Measurements from ENCODE around the gene SNX6. TPM values are rescaled to one million over a fixed set of nuclear protein-coding genes. Genes with fewer than 3 reads are reported as not detected.
"Not testable (repeated sequence)": the region's sequence is repeated elsewhere in the genome, so short reads cannot be mapped to it uniquely, and the experiment has no call there.

The SNX6 gene
- polyA plus RNA-seq, 3 donors, result 101 to 139 (median 119) TPM

DNA sequence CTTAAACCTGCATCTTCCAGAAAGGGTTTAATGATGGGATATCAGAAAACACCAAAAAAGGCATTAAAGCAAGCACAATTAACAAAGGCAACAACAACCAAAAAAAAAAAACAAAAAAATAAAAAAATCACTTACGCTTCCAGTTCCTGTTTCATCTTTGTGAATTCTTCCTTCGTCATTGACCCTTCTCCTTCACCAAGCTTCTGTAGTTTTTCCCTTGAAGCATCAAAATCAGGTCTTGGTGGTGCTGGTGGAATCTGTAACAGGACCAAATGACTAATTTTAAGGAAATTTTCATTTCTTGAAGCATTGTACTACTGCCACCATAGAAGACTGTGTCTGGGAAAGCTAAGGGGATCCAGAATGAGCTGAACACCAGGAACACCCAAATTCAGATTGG is 24.5 kb downstream of the SNX6 start:
- DNase-seq (ENCODE audit: extremely low read depth in 1 of 11, low read depth in 9 of 11, low spot score in 4 of 11), result no peak

DNA sequence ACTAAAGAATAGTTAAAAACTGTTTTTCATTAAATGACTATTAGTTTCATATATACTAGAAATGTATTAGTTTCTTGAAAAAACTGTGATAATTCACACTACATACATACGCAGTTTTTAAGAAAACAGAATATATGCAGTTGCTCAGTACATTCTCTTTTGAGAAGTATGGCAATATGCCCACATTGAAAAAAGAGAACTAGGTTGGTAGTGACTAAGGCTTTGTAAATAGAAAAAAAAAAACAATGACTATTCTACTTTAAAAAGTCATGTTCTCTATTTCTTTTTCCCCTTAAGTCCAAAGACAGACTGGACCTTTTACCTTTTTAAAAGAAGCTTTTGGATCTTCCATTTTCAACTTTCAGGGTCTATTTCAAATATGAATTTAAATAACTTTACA is 25.0 kb downstream of the SNX6 start:
- DNase-seq (ENCODE audit: extremely low read depth in 1 of 11, low read depth in 9 of 11, low spot score in 4 of 11), result no peak

GRCh38 chr14:34596891-34597290 is 33.1 kb downstream of the SNX6 start:
- no peak for DNase-seq (ENCODE audit: extremely low read depth in 1 of 11, low read depth in 9 of 11, low spot score in 4 of 11)

GRCh38 chr14:34593740-34594375 is 36.1 kb downstream of the SNX6 start:
- DNase-seq (ENCODE audit: extremely low read depth in 1 of 11, low read depth in 9 of 11, low spot score in 4 of 11), result no peak

GRCh38 chr14:34592623-34593022 is 37.3 kb downstream of the SNX6 start:
- DNase-seq (ENCODE audit: extremely low read depth in 1 of 11, low read depth in 9 of 11, low spot score in 4 of 11), result no peak

DNA sequence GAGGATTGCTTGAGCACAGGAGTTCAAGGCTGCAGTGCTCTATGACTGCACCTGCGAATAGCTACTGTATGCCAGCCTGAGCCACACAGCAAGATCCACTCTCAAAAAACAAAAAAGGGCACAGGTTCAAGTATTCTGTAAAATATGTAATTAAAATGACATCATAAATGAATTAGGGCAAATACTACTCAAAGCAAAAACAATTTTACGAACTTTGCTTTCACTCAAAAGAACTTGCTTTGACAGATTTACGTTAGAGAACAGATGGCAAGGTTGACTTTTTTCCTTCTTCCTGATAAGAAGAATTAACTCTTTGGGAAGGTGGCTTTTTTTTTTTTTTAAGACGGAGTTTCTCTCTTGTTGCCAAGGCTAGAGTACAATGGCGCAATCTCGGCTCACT is 46.4 kb downstream of the SNX6 start:
- no peak for DNase-seq (ENCODE audit: extremely low read depth in 1 of 11, low read depth in 9 of 11, low spot score in 4 of 11)

DNA sequence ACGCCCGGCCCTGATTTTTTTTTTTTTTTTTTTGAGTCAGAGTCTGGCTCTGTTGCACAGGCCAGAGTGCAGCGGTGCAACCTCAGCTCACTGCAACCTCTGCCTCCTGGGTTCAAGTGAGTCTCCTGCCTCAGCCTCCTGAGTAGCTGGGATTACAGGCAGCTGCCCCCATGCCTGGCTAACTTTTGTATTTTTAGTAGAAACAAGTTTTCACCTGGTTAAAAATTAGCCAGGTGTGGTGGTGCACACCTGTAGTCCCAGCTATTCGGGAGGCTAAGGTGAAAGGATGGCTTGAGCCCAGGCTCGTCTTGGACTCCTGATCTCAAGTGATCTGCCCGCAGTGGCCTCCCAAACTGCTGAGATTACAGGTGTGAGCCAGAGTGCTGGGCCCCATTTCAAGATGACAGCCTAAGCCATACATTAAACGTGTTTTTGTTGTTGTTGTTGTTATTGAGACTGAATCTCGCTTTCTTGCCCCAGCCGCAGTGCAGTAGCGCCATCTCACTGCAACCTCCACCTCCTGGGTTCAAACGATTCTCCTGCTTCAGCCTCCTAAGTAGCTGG is 47.7 kb downstream of the SNX6 start:
- no peak for DNase-seq (ENCODE audit: extremely low read depth in 1 of 11, low read depth in 9 of 11, low spot score in 4 of 11)

GRCh38 chr14:34580381-34580780 is 49.6 kb downstream of the SNX6 start:
- DNase-seq (ENCODE audit: extremely low read depth in 1 of 11, low read depth in 9 of 11, low spot score in 4 of 11), result no peak

- DNase-seq (ENCODE audit: extremely low read depth in 1 of 11, low read depth in 9 of 11, low spot score in 4 of 11), result no peak
These were observed 58.2 kb downstream of the SNX6 start for GRCh38 chr14:34571771-34572170.

DNA sequence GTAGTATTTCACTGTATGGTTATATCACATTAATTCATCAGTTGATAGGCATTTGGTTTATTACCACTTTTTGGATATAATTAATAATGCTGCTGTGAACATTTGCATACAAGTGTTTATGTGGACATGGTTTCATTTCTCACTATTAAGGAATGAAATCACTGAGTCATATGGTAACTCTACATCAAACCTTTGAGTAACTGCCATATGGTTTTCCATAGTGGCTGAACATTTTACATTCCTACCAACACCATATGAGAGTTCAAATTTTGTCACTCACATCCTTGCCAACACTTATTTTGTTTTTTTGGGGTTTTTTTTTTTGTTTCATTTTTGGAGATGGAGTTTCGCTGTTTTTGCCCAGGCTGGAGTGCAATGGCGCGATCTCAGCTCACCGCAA is 60.2 kb downstream of the SNX6 start:
- DNase-seq (ENCODE audit: extremely low read depth in 1 of 11, low read depth in 9 of 11, low spot score in 4 of 11), result no peak

DNA sequence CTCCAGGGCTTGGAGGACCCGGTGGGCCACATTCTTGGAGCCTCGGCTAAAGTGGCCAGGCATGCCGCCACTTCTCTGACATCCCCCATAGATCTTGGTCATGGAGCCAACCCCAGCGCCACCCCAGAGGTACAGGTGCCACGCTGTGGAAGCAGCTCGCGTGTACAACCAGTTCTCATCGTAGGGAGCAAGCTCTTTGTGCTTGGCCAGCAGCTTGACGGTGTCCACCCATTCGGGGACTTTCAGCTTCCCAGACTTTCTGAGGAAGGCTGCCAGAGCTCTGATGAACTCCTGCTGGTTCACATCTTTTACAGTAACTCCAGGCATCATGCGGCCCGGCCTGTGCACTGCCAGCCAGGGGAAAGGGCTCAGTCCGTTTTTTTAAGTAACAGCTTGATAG is 61.1 kb downstream of the SNX6 start:
- DNase-seq (ENCODE audit: extremely low read depth in 1 of 11, low read depth in 9 of 11, low spot score in 4 of 11), result no peak

GRCh38 chr14:34562776-34563150 is 67.2 kb downstream of the SNX6 start:
- no peak for DNase-seq (ENCODE audit: extremely low read depth in 1 of 11, low read depth in 9 of 11, low spot score in 4 of 11)

- DNase-seq (ENCODE audit: extremely low read depth in 1 of 11, low read depth in 9 of 11, low spot score in 4 of 11), result not testable (repeated sequence)
These were observed 67.7 kb downstream of the SNX6 start for GRCh38 chr14:34562037-34562775.

DNA sequence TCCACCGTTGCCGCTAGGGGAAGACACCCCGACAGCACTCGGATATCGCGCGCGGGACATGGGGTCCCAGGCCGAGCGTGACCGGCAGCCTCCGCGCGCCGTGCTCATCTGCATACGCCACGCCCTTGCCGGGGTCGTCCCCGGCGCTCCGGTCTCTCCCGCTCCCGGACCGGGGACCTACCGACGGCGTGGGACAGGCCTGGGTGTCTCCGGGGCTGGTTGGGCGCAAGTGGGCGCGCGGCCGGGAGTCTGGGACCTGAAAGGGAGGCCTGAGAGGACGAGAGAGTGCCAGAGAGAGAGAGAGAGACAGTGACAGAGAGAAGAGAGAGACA is 73.5 kb downstream of the SNX6 start:
- DNase-seq (ENCODE audit: extremely low read depth in 1 of 11, low read depth in 9 of 11, low spot score in 4 of 11), result not testable (repeated sequence)

GRCh38 chr14:34555583-34556497 is 74.1 kb downstream of the SNX6 start:
- DNase-seq (ENCODE audit: extremely low read depth in 1 of 11, low read depth in 9 of 11, low spot score in 4 of 11), result not testable (repeated sequence)

DNA sequence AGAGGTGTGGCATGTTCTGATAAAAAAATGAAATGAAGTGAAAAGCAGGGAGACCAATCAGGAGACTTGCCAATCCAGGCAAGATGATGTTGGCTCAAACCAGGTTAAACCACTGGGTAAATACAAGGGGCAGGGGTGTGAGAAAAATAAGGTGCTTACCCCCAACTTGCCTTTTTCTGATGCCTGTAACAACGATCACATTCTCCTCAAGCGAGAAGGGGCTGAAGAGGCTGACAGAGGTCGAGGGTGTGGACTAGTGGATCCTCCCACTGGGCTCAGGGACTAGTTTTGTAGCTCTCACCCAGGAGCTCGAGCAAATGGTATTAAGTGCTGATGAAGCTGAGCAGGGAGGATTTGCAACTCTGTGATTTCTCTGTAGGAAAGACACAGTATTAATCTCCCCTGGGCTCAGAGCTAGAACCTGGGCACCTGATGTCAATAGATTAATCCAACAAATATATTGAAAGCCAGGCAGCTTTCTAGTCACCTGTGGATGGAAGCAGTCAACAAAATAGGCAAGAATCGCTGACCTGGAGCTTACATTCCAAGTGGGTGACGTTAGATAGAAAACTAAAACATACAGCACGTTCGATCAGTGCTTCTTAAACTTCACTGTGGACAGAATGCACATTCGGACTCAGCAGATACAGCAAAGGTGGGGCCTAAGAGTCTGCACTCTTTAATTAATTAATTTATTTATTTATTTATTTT is 75.3 kb downstream of the SNX6 start:
- no peak for DNase-seq (ENCODE audit: extremely low read depth in 1 of 11, low read depth in 9 of 11, low spot score in 4 of 11)

GRCh38 chr14:34549276-34549966 is 80.5 kb downstream of the SNX6 start:
- DNase-seq (ENCODE audit: extremely low read depth in 1 of 11, low read depth in 9 of 11, low spot score in 4 of 11), result not testable (repeated sequence)

DNA sequence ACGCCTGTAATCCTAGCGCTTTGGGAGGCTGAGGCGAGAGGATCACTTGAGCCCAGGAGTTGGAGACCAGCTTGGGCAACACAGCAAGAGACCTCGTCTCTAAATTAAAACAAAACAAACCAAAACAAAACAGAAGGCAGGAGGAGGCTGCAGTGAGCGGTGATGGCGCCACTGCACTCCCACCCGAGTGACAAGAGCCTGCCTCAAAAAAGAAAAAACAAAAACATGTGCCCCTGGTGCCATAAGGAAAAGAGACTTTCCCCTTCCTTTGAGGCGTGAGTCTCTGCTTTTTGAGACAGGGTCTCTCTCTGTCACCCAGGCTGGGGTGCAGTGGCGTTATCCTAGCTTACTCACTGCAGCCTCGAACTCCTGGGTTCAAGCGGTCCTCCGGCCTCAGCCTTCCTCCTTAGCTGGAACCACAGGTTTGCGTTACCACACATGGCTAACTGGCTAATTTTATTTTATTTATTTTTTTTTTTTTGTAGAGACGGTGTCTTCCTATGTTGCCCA is 81.4 kb downstream of the SNX6 start:
- DNase-seq (ENCODE audit: extremely low read depth in 1 of 11, low read depth in 9 of 11, low spot score in 4 of 11), result no peak
